GM12873 (cell line): ENCODE data around the gene DNMBP.

ENCODE experiments used
- CTCF ChIP-seq: IDR thresholded peaks from 2 replicates; pipeline ENCODE4 v1.5.1; 2012; ENCODE audit warnings: low read depth, mild to moderate bottlenecking, moderate library complexity, low read length, control low read depth; ENCODE audit not compliant: insufficient read depth; ENCODE audit errors: missing control alignments

DNMBP gene

GRCh38 chr10:100004805-100005510 lies 4.8 kb downstream of the DNMBP start:
- TF ChIP-seq CTCF, result no peak

DNA sequence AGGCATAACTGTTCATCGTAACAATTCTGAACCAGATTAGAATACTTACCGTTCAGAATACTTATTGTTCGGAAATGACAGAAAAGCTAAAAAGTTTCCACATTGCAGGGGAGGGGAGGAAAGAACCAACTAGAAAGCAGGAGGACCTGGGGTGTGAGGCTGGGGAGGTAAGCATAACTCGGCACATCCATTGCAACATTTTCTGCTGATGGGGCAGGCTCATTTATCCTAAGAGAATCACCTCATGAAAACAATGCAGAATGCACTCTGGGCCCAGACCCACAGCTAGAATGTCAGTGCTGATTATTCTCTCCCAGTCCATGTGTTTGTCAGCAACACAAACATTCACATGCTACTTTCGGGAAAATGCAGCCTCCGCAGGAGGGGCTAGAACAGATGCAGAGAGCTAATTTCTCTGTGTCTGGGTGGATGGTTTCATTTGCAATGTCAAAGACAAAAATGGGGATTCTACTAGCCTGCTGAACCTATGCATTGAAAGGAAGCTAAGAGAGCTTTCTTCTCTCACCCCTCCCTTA lies 9.6 kb downstream of the DNMBP start:
- TF ChIP-seq CTCF, result no peak

GRCh38 chr10:99999319-100000108 lies 10.2 kb downstream of the DNMBP start:
- no peak for TF ChIP-seq CTCF

GRCh38 chr10:99998889-99999288 lies 10.9 kb downstream of the DNMBP start:
- no peak for TF ChIP-seq CTCF

DNA sequence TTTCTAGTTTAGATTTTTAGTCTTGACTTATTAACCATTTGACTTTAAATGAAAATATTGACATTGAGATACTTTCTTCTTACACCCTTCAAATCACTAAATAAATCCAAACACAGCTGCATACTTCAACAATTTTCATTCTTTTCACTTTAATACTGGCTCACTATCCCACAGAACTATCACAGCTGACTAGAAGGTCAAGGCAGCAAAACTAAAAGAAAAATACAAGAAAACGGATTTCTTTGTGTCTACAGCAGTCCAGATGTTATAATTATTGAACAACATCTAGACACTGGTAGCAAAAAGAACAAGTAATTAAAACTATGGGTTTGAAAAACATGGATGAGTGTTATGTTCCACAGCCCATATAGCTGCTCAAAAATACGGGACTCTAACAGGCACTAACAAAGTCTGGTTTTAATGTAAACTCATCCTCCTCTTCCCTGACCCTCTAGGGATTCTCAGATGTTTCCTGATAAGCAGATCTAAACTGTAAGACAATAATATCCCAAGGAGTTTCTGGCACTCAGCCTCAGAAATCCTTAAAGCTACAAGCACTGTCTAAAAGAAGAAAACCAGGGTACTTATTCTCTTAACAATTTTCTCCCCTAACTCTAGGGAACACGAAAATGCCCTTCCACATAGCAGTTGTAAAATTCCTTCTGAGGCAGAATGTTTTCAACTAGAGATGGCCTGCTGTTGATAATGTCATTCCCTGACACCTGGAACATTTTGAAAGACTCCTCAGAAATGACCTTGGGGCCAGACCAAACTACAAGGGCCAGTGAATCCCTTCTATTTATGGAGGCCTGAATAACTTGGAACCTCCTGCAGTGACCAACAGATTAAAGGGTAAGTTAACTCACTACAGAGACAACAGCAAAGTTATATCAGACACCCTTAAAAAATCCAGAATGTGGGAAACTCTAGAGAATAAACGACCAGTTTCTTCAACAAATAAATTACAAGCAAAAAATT lies 12.8 kb downstream of the DNMBP start:
- TF ChIP-seq CTCF, result no peak

- no peak for TF ChIP-seq CTCF
Observed at GRCh38 chr10:99995713-99996112, 14.0 kb downstream of the DNMBP start.
